GM19240 (cell line): ENCODE data around the gene PACSIN2.
A peak's percentile ranks its signal among the peaks of the same experiment; 100 is the strongest.
"Not testable (repeated sequence)": the region's sequence is repeated elsewhere in the genome, so short reads cannot be mapped to it uniquely, and the experiment has no call there.

Source experiments
- DNase-seq: peaks from one replicate; pipeline ENCODE4 v3.0.0; 2011; ENCODE audit warnings: low spot score; ENCODE audit not compliant: insufficient read length

The PACSIN2 gene

GRCh38 chr22:43014869-43015676, at the start of gene PACSIN2:
PACSIN2 (minus strand) TSS chr22:43015149; CDS start chr22:42912080, 103,069 bp downstream.
- peak; percentile 100 for DNase-seq

- no peak for DNase-seq
Observed at GRCh38 chr22:43060183-43060582, 45.2 kb upstream of the PACSIN2 start.

GRCh38 chr22:43057641-43058040, 42.7 kb upstream of the PACSIN2 start:
- no peak for DNase-seq

- no peak for DNase-seq
Observed at GRCh38 chr22:43053176-43053575, 38.2 kb upstream of the PACSIN2 start.

GRCh38 chr22:43050995-43051394, 36.0 kb upstream of the PACSIN2 start:
- no peak for DNase-seq

GRCh38 chr22:43047605-43048004, 32.7 kb upstream of the PACSIN2 start:
- DNase-seq = no peak

- DNase-seq = no peak
Observed at GRCh38 chr22:43044290-43044712, 29.4 kb upstream of the PACSIN2 start.

- no peak for DNase-seq
Observed at GRCh38 chr22:43042101-43042780, 27.3 kb upstream of the PACSIN2 start.

- DNase-seq = no peak
Observed at GRCh38 chr22:43039800-43040199, 24.9 kb upstream of the PACSIN2 start.

GRCh38 chr22:43038325-43038724, 23.4 kb upstream of the PACSIN2 start:
- no peak for DNase-seq

- DNase-seq = no peak
Observed at GRCh38 chr22:43036282-43036829, 21.4 kb upstream of the PACSIN2 start.

GRCh38 chr22:43035250-43035649, 20.3 kb upstream of the PACSIN2 start:
- DNase-seq = no peak

- DNase-seq = no peak
Observed at GRCh38 chr22:43031617-43032016, 16.7 kb upstream of the PACSIN2 start.

GRCh38 chr22:43018615-43019014, 3.7 kb upstream of the PACSIN2 start:
- DNase-seq = no peak

GRCh38 chr22:43017525-43018460, 2.8 kb upstream of the PACSIN2 start:
- no peak for DNase-seq

- not testable (repeated sequence) for DNase-seq
Observed at GRCh38 chr22:43016150-43016549, 1.2 kb upstream of the PACSIN2 start.

- DNase-seq = no peak
Observed at GRCh38 chr22:43015677-43016042, 711 bp upstream of the PACSIN2 start.

GRCh38 chr22:43014316-43014868, 557 bp downstream of the PACSIN2 start:
- DNase-seq = peak; percentile 31

GRCh38 chr22:43013355-43014315, 1.3 kb downstream of the PACSIN2 start:
- DNase-seq = peak; percentile 35

- no peak for DNase-seq
Observed at GRCh38 chr22:43012390-43012789, 2.6 kb downstream of the PACSIN2 start.
